K562 (cell line): ENCODE results near the gene CYB5R3. TPM values are rescaled to one million over a fixed set of nuclear protein-coding genes. Genes with fewer than 3 reads are reported as not detected.

Source experiments
- ATAC-seq: fragments of 200-7000 bp; cut with Tn5 transposase; 3 replicates; pipeline ENCODE4 v1.9.1; 2020; ENCODE audit warnings: moderate library complexity
- BruUV-seq: library from RNA; stranded (reverse); fragments of 400-500 nt; replicated peaks from 2 replicates; lab custom pipeline; 2021; lab: Mats Ljungman, UMichigan
- CTCF ChIA-PET: fragments of 300-600 bp; formaldehyde crosslinking; extraction: SDS; loops from one replicate; lab custom pipeline; 2021; ENCODE audit warnings: low intra/inter-chr PET ratio; lab: Yijun Ruan, JAX
- POLR2A ChIA-PET: fragments of 300-600, 350-650 bp; sonication (Branson Sonifier 250); formaldehyde crosslinking; extraction: SDS; loops from one replicate; lab custom pipeline; 2021; ENCODE audit warnings: antibody characterized with exemption, inconsistent platforms; lab: Yijun Ruan, JAX
- DNase-seq, 4 experiments: peaks; one replicate each; pipeline versions ENCODE4 v3.0.0 to v3.0.0-alpha.2; 2011 to 2018; ENCODE audit warnings: low spot score in 3 of 4, mixed read lengths in 3 of 4; ENCODE audit errors: extremely low read depth in 1 of 4
- FAIRE-seq: peaks from 2 replicates; lab custom pipeline; 2011; peaks lifted over from hg19 to GRCh38; lab: Jason Lieb, UNC
- H2AFZ ChIP-seq: 2 replicates; pipeline ENCODE4 v1.6.0; 2011; ENCODE audit warnings: low read depth, low read length, control low read depth, inconsistent platforms
- H3K27ac ChIP-seq: fragments of 200-600 bp; 3 replicates; pipeline ENCODE4 v1.8.0; 2011; ENCODE audit warnings: low read depth, mild to moderate bottlenecking, control low read depth, inconsistent platforms, low read length, moderate library complexity, mixed read lengths; ENCODE audit errors: extremely low read depth
- H3K27me3 ChIP-seq, 2 experiments: fragments of 300-600 bp in 1 of 2; 2 replicates in 1 of 2; 3 replicates in 1 of 2; pipeline versions ENCODE4 v1.6.0 to v1.8.0; 2011; ENCODE audit warnings: inconsistent platforms in 2 of 2, low read length in 2 of 2, mild to moderate bottlenecking in 1 of 2, mixed read lengths in 1 of 2, moderate library complexity in 1 of 2; ENCODE audit not compliant: control insufficient read depth in 2 of 2, insufficient read depth in 2 of 2
- H3K36me3 ChIP-seq: fragments of 300-600 bp; 3 replicates; pipeline ENCODE4 v1.8.0; 2011; ENCODE audit warnings: mild to moderate bottlenecking, low read length, inconsistent platforms; ENCODE audit not compliant: control insufficient read depth, insufficient read depth
- H3K4me1 ChIP-seq, 2 experiments: fragments of 200-600 bp in 1 of 2; replicated peaks in 1 of 2; 2 replicates in 1 of 2; 3 replicates in 1 of 2; pipeline versions ENCODE4 v1.5.1 to v1.8.0; 2011; ENCODE audit warnings: inconsistent platforms in 2 of 2, low read length in 2 of 2, mild to moderate bottlenecking in 1 of 2, mixed read lengths in 1 of 2, moderate library complexity in 1 of 2; ENCODE audit not compliant: control insufficient read depth in 2 of 2, insufficient read depth in 2 of 2
- H3K4me2 ChIP-seq: 2 replicates; pipeline ENCODE4 v1.6.1; 2011; ENCODE audit warnings: low read length, control low read depth, inconsistent platforms, mixed read lengths; ENCODE audit not compliant: insufficient read depth
- H3K4me3 ChIP-seq: fragments of 200-600 bp; sonication (generic), shearing (Covaris generic); 2 replicates; pipeline ENCODE4 v1.5.1; 2016; ENCODE audit warnings: control low read depth, inconsistent platforms
- H3K79me2 ChIP-seq: fragments of 200-600 bp; 3 replicates; pipeline ENCODE4 v1.8.0; 2011; ENCODE audit warnings: low read length, inconsistent platforms; ENCODE audit not compliant: control insufficient read depth, insufficient read depth
- H3K9ac ChIP-seq, 2 experiments: 2 replicates each; pipeline versions ENCODE4 v1.6.0 to v1.6.1; 2011; ENCODE audit warnings: low read depth in 2 of 2, low read length in 2 of 2, control low read depth in 1 of 2, inconsistent platforms in 1 of 2, mild to moderate bottlenecking in 1 of 2, mixed read lengths in 1 of 2; ENCODE audit not compliant: insufficient read depth in 1 of 2
- H3K9me1 ChIP-seq: one replicate; pipeline ENCODE4 v1.6.0; 2011; ENCODE audit warnings: inconsistent platforms, mild to moderate bottlenecking, low read length, moderate library complexity; ENCODE audit not compliant: control insufficient read depth, insufficient read depth
- H3K9me3 ChIP-seq: replicated peaks from 2 replicates; pipeline ENCODE4 v1.5.1; 2011; ENCODE audit warnings: low read depth, low read length, inconsistent platforms; ENCODE audit not compliant: control insufficient read depth, insufficient read depth
- H4K20me1 ChIP-seq: replicated peaks from 2 replicates; pipeline ENCODE4 v1.6.1; 2011; ENCODE audit warnings: low read length, inconsistent platforms, mixed read lengths; ENCODE audit not compliant: control insufficient read depth, insufficient read depth
- ILF3 ChIP-seq: fragments of 450-650 bp; IDR thresholded peaks from 2 replicates; pipeline ENCODE4 v1.6.1; 2018; ENCODE audit warnings: antibody characterized with exemption, mild to moderate bottlenecking, moderate library complexity, borderline replicate concordance
- MEIS2 ChIP-seq: fragments of 450-650 bp; IDR thresholded peaks from 2 replicates; pipeline ENCODE4 v1.6.1; 2014; ENCODE audit warnings: mild to moderate bottlenecking; ENCODE audit not compliant: partially characterized antibody
- NFE2L1 ChIP-seq: fragments of 450-650 bp; IDR thresholded peaks from 2 replicates; pipeline ENCODE4 v1.6.1; 2016; ENCODE audit warnings: missing genetic modification characterization, low read depth, mild to moderate bottlenecking, missing compliant biosample characterization, moderate library complexity, borderline replicate concordance
- SRSF3 ChIP-seq: fragments of 200-400 bp; formaldehyde crosslinking; IDR thresholded peaks from 2 replicates; pipeline ENCODE4 v1.6.1; 2016; ENCODE audit warnings: mild to moderate bottlenecking, low read length, moderate library complexity; ENCODE audit not compliant: insufficient read depth
- WGBS: fragments of 100-300 bp; shearing (Covaris generic); methylation state at CpG from one replicate; pipeline ENCODE4 v1.1.6; 2016; ENCODE audit warnings: low coverage, mixed read lengths; ENCODE audit not compliant: insufficient coverage; ENCODE audit errors: missing lambda C conversion rate; 5-methylcytosine and 5-hydroxymethylcytosine counted together
- in situ Hi-C: fragments of 300-500 bp; cut with MboI; formaldehyde crosslinking; loops from 4 replicates; pipeline ENCODE4 v1.15.0; 2018; ENCODE audit warnings: inconsistent platforms, mixed read lengths
- intact Hi-C: fragments of 100-400 bp; cut with micrococcal nuclease; formaldehyde crosslinking; loops from 2 replicates; pipeline ENCODE4 v1.14.2; 2022
- polyA plus RNA-seq, 8 experiments: library from polyadenylated mRNA; depleted of rRNA in 4 of 8; stranded (reverse) in 5 of 8; unstranded in 3 of 8; fragments of >200 nt; fragmentation: Nextera tagmentation in 2 of 8; fragmentation: Illumina TruSeq in 1 of 8; extraction: Ambion mirVana in 2 of 8; extraction: Trizol in 1 of 8; gene quantifications; 2 replicates each; pipeline versions ENCODE4 v1.2.1 to v1.2.3, GENCODE V29; 2011 to 2014; ENCODE audit warnings: inconsistent platforms in 1 of 8, missing spikeins in 1 of 8
- total RNA-seq, 7 experiments: library from RNA; depleted of rRNA in 6 of 7; stranded (reverse); fragments of >200 nt in 6 of 7; fragmentation: Illumina TruSeq in 2 of 7; extraction: Trizol in 2 of 7; gene quantifications; 2 replicates each; pipeline versions ENCODE4 v1.2.1 to v1.2.3, GENCODE V29; 2011 to 2021; ENCODE audit warnings: low replicate concordance in 1 of 7
- TF ChIP-seq, protein P1 (sequence below): fragments of 450-650 bp; IDR thresholded peaks from 2 replicates; pipeline ENCODE4 v1.6.1; 2016
- TF ChIP-seq, protein P2 (sequence below): fragments of 200-600 bp; sonication (generic); IDR thresholded peaks from one replicate; pipeline ENCODE4 v1.6.1; 2012; ENCODE audit warnings: mild to moderate bottlenecking, low read depth, low read length, inconsistent platforms
- TF ChIP-seq, protein P3 (sequence below): fragments of 450-650 bp; formaldehyde crosslinking; IDR thresholded peaks from 2 replicates; pipeline ENCODE4 v1.4.0; 2022; ENCODE audit warnings: mild to moderate bottlenecking, moderate library complexity

Gene CYB5R3
- total and polyA plus RNA-seq, 9 of the 15 experiments (the other 6 are each of a cell fraction or from before 2014, with no cell fraction given) = 1.4 to 66.8 (median 23.4) TPM

DNA sequence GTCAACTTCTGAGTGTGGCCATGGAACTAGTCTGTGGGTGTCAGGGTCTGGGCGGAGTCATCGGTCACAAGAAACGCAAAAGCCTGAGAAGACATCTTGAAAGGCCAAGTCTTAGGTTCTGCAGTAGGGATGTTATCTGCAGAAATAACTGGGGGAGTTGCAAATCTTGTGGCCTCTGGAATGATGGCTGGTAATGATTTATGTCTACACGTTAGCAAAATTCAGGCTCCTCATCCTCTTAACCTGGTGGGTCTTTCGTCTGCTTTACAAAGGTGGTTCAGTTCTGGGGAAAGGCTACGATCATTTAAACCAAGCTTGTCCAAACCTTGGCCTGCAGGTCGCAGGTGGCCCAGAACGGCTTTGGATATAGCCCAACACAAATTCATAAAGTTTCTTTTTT lies 7.4 kb upstream of the CYB5R3 start:
- Histone ChIP-seq H4K20me1 (no peaks in the 10 kb centered on the region), H3K79me2 (no peaks in the 10 kb centered on the region), H3K36me3 (no peaks in the 10 kb centered on the region), H3K9me3 (no peaks in the 10 kb centered on the region), H3K27ac (no peak overlapping the region), H3K27me3 (no peaks in the 10 kb centered on the region), H3K9ac (no peak overlapping the region), H3K4me1 (no peaks in the 10 kb centered on the region; a peak in 1 of 5 replicates), H3K4me2 (no peak overlapping the region), H3K4me3 (no peak overlapping the region), H2AFZ (no peak overlapping the region), H3K9me1 (no peaks in the 10 kb centered on the region)
- FAIRE-seq (no peak), ATAC-seq (no peak), DNase-seq (peak in 1 of 4 experiments; percentile 11)
- in situ Hi-C loops = no loop called here
- POLR2A ChIA-PET = no interaction called here
- CTCF ChIA-PET = no interaction called here
- no TSS peak for BruUV-seq
- 25% methylated on average over 8 of the region's 8 CpGs for WGBS
- intact Hi-C loops = no loop called here
- TF ChIP-seq, protein P1, sequence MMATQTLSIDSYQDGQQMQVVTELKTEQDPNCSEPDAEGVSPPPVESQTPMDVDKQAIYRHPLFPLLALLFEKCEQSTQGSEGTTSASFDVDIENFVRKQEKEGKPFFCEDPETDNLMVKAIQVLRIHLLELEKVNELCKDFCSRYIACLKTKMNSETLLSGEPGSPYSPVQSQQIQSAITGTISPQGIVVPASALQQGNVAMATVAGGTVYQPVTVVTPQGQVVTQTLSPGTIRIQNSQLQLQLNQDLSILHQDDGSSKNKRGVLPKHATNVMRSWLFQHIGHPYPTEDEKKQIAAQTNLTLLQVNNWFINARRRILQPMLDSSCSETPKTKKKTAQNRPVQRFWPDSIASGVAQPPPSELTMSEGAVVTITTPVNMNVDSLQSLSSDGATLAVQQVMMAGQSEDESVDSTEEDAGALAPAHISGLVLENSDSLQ = peak; percentile 72
- TF ChIP-seq, protein P2, sequence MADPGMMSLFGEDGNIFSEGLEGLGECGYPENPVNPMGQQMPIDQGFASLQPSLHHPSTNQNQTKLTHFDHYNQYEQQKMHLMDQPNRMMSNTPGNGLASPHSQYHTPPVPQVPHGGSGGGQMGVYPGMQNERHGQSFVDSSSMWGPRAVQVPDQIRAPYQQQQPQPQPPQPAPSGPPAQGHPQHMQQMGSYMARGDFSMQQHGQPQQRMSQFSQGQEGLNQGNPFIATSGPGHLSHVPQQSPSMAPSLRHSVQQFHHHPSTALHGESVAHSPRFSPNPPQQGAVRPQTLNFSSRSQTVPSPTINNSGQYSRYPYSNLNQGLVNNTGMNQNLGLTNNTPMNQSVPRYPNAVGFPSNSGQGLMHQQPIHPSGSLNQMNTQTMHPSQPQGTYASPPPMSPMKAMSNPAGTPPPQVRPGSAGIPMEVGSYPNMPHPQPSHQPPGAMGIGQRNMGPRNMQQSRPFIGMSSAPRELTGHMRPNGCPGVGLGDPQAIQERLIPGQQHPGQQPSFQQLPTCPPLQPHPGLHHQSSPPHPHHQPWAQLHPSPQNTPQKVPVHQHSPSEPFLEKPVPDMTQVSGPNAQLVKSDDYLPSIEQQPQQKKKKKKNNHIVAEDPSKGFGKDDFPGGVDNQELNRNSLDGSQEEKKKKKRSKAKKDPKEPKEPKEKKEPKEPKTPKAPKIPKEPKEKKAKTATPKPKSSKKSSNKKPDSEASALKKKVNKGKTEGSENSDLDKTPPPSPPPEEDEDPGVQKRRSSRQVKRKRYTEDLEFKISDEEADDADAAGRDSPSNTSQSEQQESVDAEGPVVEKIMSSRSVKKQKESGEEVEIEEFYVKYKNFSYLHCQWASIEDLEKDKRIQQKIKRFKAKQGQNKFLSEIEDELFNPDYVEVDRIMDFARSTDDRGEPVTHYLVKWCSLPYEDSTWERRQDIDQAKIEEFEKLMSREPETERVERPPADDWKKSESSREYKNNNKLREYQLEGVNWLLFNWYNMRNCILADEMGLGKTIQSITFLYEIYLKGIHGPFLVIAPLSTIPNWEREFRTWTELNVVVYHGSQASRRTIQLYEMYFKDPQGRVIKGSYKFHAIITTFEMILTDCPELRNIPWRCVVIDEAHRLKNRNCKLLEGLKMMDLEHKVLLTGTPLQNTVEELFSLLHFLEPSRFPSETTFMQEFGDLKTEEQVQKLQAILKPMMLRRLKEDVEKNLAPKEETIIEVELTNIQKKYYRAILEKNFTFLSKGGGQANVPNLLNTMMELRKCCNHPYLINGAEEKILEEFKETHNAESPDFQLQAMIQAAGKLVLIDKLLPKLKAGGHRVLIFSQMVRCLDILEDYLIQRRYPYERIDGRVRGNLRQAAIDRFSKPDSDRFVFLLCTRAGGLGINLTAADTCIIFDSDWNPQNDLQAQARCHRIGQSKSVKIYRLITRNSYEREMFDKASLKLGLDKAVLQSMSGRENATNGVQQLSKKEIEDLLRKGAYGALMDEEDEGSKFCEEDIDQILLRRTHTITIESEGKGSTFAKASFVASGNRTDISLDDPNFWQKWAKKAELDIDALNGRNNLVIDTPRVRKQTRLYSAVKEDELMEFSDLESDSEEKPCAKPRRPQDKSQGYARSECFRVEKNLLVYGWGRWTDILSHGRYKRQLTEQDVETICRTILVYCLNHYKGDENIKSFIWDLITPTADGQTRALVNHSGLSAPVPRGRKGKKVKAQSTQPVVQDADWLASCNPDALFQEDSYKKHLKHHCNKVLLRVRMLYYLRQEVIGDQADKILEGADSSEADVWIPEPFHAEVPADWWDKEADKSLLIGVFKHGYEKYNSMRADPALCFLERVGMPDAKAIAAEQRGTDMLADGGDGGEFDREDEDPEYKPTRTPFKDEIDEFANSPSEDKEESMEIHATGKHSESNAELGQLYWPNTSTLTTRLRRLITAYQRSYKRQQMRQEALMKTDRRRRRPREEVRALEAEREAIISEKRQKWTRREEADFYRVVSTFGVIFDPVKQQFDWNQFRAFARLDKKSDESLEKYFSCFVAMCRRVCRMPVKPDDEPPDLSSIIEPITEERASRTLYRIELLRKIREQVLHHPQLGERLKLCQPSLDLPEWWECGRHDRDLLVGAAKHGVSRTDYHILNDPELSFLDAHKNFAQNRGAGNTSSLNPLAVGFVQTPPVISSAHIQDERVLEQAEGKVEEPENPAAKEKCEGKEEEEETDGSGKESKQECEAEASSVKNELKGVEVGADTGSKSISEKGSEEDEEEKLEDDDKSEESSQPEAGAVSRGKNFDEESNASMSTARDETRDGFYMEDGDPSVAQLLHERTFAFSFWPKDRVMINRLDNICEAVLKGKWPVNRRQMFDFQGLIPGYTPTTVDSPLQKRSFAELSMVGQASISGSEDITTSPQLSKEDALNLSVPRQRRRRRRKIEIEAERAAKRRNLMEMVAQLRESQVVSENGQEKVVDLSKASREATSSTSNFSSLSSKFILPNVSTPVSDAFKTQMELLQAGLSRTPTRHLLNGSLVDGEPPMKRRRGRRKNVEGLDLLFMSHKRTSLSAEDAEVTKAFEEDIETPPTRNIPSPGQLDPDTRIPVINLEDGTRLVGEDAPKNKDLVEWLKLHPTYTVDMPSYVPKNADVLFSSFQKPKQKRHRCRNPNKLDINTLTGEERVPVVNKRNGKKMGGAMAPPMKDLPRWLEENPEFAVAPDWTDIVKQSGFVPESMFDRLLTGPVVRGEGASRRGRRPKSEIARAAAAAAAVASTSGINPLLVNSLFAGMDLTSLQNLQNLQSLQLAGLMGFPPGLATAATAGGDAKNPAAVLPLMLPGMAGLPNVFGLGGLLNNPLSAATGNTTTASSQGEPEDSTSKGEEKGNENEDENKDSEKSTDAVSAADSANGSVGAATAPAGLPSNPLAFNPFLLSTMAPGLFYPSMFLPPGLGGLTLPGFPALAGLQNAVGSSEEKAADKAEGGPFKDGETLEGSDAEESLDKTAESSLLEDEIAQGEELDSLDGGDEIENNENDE = no peak
- TF ChIP-seq SRSF3 (no peak), MEIS2 (peak; percentile 87), ILF3 (no peak), NFE2L1 (no peak)
- TF ChIP-seq, protein P3, sequence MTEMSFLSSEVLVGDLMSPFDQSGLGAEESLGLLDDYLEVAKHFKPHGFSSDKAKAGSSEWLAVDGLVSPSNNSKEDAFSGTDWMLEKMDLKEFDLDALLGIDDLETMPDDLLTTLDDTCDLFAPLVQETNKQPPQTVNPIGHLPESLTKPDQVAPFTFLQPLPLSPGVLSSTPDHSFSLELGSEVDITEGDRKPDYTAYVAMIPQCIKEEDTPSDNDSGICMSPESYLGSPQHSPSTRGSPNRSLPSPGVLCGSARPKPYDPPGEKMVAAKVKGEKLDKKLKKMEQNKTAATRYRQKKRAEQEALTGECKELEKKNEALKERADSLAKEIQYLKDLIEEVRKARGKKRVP (CRISPR knock-in tag) = no peak
